GM12892 (cell line): ENCODE measurements around the gene CCDC88C.

Source experiments
- POLR2A ChIP-seq: IDR thresholded peaks from 2 replicates; pipeline ENCODE4 v1.6.1; 2011; ENCODE audit warnings: low read depth, low read length, control low read depth
- POLR2AphosphoS5 ChIP-seq: IDR thresholded peaks from 2 replicates; pipeline ENCODE4 v1.6.1; 2011; ENCODE audit warnings: low read depth, low read length, control low read depth
- TAF1 ChIP-seq: IDR thresholded peaks from 2 replicates; pipeline ENCODE4 v1.6.1; 2011; ENCODE audit warnings: low read depth, mild to moderate bottlenecking, control low read depth, low read length, borderline replicate concordance

DNA sequence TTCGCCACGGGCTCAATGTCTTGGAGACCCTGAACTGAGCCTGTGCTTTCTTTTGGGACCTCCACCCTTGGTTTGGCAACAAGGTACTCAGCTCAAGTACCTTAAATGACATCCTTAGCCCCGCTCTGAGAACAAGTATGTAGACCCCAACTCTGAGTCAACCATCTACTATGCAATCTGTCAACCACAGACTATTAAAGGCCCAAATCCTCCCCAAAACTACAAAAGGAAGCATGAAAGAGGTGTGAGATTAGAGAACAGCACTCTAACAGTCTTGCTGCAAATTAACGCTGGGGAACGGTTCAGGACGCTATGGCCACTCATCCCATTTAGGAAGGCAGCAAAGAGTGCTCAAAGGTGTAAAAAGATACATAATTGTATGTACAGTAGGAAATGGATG, 52.1 kb downstream of the CCDC88C start:
- TF ChIP-seq POLR2A (no peak), POLR2AphosphoS5 (no peak), TAF1 (no peak)
